Measurements from ENCODE around the gene EIF3D. TPM values are rescaled to one million over a fixed set of nuclear protein-coding genes. Genes with fewer than 3 reads are reported as not detected.
A peak's percentile ranks its signal among the peaks of the same experiment; 100 is the strongest.

Gene EIF3D
- total and polyA plus RNA-seq, 9 of the 15 experiments (the other 6 are each of a cell fraction or from before 2014, with no cell fraction given) = 191 to 422 (median 279) TPM

DNA sequence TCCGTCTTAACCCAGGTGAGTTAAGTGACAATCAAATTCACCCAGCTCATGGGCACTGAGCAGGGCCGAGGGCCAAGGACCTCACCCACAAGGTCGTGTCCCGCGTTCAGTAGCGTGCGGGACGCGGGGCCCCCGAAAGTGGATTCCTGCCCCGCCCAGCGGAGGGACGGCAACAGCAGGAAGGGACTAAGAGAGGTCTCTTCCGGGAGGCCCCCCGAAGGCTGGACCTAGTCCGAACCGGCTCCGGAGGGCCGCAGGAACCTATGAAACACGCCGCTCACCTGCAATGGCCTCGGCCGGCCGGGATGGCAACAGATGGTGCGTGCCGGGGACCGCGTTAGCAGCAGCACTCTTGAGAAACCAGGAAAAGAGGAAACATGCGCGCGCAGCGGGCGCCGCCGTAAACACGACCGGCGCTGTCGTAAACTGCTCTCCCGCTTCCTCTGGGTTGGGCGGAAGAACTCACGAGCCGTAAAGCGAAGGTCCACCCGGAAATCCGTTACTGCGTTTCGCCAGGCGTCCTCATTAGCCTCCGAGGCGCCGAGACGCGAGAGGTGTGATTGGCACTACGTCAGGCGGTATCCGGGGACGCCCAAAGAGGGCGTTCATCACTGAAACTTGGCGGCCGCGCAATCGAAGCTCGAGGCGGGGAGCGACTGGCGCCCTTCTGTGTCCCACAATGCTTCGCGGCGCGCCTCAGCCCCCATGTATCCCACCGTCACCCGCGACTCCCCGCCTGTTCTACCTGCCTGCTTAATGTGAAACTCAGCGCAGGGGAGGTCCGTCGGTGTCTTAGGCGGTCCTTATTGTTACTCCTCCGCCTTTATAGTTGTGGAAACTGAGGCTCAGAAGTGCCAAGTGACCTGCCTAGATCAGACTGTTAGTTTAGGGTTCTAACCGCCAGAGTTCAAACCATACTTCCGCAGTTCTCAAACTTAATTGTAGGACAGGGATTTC is at the start of gene EIF3D (continued):
- TF ChIP-seq, protein P1, sequence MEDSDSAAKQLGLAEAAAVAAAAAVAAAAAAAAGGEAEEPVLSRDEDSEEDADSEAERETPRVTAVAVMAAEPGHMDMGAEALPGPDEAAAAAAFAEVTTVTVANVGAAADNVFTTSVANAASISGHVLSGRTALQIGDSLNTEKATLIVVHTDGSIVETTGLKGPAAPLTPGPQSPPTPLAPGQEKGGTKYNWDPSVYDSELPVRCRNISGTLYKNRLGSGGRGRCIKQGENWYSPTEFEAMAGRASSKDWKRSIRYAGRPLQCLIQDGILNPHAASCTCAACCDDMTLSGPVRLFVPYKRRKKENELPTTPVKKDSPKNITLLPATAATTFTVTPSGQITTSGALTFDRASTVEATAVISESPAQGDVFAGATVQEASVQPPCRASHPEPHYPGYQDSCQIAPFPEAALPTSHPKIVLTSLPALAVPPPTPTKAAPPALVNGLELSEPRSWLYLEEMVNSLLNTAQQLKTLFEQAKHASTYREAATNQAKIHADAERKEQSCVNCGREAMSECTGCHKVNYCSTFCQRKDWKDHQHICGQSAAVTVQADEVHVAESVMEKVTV (CRISPR knock-in tag; IDR thresholded peaks at IDR 0.05) = no peak
- TF ChIP-seq PREB (CRISPR knock-in tag; IDR thresholded peaks at IDR 0.05) = no peak
- TF ChIP-seq, protein P2, sequence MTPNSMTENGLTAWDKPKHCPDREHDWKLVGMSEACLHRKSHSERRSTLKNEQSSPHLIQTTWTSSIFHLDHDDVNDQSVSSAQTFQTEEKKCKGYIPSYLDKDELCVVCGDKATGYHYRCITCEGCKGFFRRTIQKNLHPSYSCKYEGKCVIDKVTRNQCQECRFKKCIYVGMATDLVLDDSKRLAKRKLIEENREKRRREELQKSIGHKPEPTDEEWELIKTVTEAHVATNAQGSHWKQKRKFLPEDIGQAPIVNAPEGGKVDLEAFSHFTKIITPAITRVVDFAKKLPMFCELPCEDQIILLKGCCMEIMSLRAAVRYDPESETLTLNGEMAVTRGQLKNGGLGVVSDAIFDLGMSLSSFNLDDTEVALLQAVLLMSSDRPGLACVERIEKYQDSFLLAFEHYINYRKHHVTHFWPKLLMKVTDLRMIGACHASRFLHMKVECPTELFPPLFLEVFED (CRISPR knock-in tag; conservative IDR thresholded peaks at IDR 0.05) = no peak
- TF ChIP-seq, protein P3, sequence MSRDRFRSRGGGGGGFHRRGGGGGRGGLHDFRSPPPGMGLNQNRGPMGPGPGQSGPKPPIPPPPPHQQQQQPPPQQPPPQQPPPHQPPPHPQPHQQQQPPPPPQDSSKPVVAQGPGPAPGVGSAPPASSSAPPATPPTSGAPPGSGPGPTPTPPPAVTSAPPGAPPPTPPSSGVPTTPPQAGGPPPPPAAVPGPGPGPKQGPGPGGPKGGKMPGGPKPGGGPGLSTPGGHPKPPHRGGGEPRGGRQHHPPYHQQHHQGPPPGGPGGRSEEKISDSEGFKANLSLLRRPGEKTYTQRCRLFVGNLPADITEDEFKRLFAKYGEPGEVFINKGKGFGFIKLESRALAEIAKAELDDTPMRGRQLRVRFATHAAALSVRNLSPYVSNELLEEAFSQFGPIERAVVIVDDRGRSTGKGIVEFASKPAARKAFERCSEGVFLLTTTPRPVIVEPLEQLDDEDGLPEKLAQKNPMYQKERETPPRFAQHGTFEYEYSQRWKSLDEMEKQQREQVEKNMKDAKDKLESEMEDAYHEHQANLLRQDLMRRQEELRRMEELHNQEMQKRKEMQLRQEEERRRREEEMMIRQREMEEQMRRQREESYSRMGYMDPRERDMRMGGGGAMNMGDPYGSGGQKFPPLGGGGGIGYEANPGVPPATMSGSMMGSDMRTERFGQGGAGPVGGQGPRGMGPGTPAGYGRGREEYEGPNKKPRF (IDR thresholded peaks at IDR 0.05; ENCODE audit: low read depth, low read length) = no peak
- no peak for TF ChIP-seq ZNF695 (CRISPR knock-in tag; IDR thresholded peaks at IDR 0.05)
- no peak for TF ChIP-seq CSDE1 (IDR thresholded peaks at IDR 0.05)
- TF ChIP-seq ZZZ3 (IDR thresholded peaks at IDR 0.05) = peak; percentile 95
- no peak for TF ChIP-seq ZNF717 (CRISPR knock-in tag; IDR thresholded peaks at IDR 0.05)
- TF ChIP-seq PHB2 (IDR thresholded peaks at IDR 0.05; ENCODE audit: low read depth) = no peak
- no peak for TF ChIP-seq ILF3 (IDR thresholded peaks at IDR 0.05; ENCODE audit: borderline replicate concordance)
- no peak for TF ChIP-seq EGR1 (conservative IDR thresholded peaks at IDR 0.05)
- TF ChIP-seq CBFB (CRISPR knock-in tag; IDR thresholded peaks at IDR 0.05) = no peak
- no peak for TF ChIP-seq ZNF512 (tag; IDR thresholded peaks at IDR 0.05)
- peak; percentile 95 for TF ChIP-seq ELF2 (CRISPR knock-in tag; IDR thresholded peaks at IDR 0.05)
- peak; percentile 86 for TF ChIP-seq ZBTB17 (CRISPR knock-in tag; IDR thresholded peaks at IDR 0.05)
- TF ChIP-seq HMGN3 (IDR thresholded peaks at IDR 0.05; ENCODE audit: borderline replicate concordance, extremely low read depth, insufficient read length, low read depth, low read length) = peak; percentile 50
- TF ChIP-seq RBM25 (IDR thresholded peaks at IDR 0.05; ENCODE audit: low read depth, low read length, severe bottlenecking) = no peak
- TF ChIP-seq, protein P4, sequence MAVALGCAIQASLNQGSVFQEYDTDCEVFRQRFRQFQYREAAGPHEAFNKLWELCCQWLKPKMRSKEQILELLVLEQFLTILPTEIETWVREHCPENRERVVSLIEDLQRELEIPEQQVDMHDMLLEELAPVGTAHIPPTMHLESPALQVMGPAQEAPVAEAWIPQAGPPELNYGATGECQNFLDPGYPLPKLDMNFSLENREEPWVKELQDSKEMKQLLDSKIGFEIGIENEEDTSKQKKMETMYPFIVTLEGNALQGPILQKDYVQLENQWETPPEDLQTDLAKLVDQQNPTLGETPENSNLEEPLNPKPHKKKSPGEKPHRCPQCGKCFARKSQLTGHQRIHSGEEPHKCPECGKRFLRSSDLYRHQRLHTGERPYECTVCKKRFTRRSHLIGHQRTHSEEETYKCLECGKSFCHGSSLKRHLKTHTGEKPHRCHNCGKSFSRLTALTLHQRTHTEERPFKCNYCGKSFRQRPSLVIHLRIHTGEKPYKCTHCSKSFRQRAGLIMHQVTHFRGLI (CRISPR knock-in tag; IDR thresholded peaks at IDR 0.05) = no peak

Measured in K562 (cell line).